ENCODE data around the gene CHI3L2. TPM values are rescaled to one million over a fixed set of nuclear protein-coding genes. Genes with fewer than 3 reads are reported as not detected.

CHI3L2 gene
- total and polyA plus RNA-seq, 2 of the 4 experiments (the other 2 are of a cell fraction): 0.18 to 0.19 TPM

GRCh38 chr1:111242805-111243523 lies 15.5 kb downstream of the CHI3L2 start:
- ATAC-seq (ENCODE audit: low read depth): no peak
- Histone ChIP-seq H3K9me1 (ENCODE audit: insufficient read depth, low read length) (no peaks in the 10 kb centered on the region), H3K9me3 (ENCODE audit: control insufficient read depth, insufficient read depth, low read length) (no peaks in the 10 kb centered on the region), H3K23ac (ENCODE audit: low read depth, low read length) (no peak overlapping the region), H3K36me3 (ENCODE audit: control insufficient read depth, insufficient read depth, low read length) (no peaks in the 10 kb centered on the region), H3K79me1 (ENCODE audit: low read depth in 1 of 2, low read length in 2 of 2) (no peaks in the 10 kb centered on the region), H2AFZ (replicated peaks; ENCODE audit: low read length, poor library complexity) (no peak overlapping the region), H4K91ac (ENCODE audit: insufficient read depth, low read depth, low read length) (no peak overlapping the region), H2BK20ac (ENCODE audit: low read depth, low read length) (no peak overlapping the region), H4K5ac (ENCODE audit: low read depth, low read length) (no peak overlapping the region), H2BK5ac (ENCODE audit: low read depth, low read length, poor library complexity, severe bottlenecking) (no peak overlapping the region), H2AK9ac (replicated peaks; ENCODE audit: low read depth, low read length, poor library complexity) (no peak overlapping the region), H3K27me3 (ENCODE audit: control insufficient read depth, insufficient read depth, low read length) (peaks cover 13% of the 10 kb centered on the region), H4K20me1 (ENCODE audit: insufficient read depth, low read length) (no peaks in the 10 kb centered on the region), H3K4me3 (ENCODE audit: insufficient read depth, low read depth, low read length) (no peak overlapping the region), H3K4me2 (ENCODE audit: low read depth, low read length) (no peak overlapping the region), H2AK5ac (ENCODE audit: low read depth, low read length) (no peak overlapping the region), H3K27ac (ENCODE audit: insufficient read depth, low read length) (no peak overlapping the region), H2BK15ac (ENCODE audit: low read depth, low read length) (no peak overlapping the region), H3K4me1 (ENCODE audit: control insufficient read depth, insufficient read depth, low read length) (no peaks in the 10 kb centered on the region), H3K56ac (ENCODE audit: extremely low read depth, insufficient read depth, low read length) (no peak overlapping the region), H3K14ac (replicated peaks; ENCODE audit: low read depth, low read length) (no peak overlapping the region), H3K9ac (ENCODE audit: low read depth, low read length) (no peak overlapping the region), H3K18ac (ENCODE audit: low read depth, low read length) (no peak overlapping the region), H4K8ac (ENCODE audit: low read depth in 2 of 2, low read length in 2 of 2) (no peak overlapping the region), H3K4ac (ENCODE audit: low read depth, low read length) (no peak overlapping the region), H2BK120ac (ENCODE audit: low read depth, low read length) (no peak overlapping the region)
- CTCF ChIA-PET: no interaction called here
- intact Hi-C loops (cut with micrococcal nuclease): no loop called here
- in situ Hi-C loops (cut with MboI; ENCODE audit: low sequenced_read_pairs): no loop called here
- TF ChIP-seq BHLHE40 (IDR thresholded peaks at IDR 0.05; ENCODE audit: low read depth, low read length) (no peak), NFE2L2 (IDR thresholded peaks at IDR 0.05; ENCODE audit: low read depth, low read length) (no peak), POLR2A (IDR thresholded peaks at IDR 0.05; ENCODE audit: low read depth, low read length) (no peak), RAD21 (IDR thresholded peaks at IDR 0.05; ENCODE audit: low read length) (no peak), MAZ (IDR thresholded peaks at IDR 0.05; ENCODE audit: borderline replicate concordance, low read depth, low read length) (no peak), SMC3 (IDR thresholded peaks at IDR 0.05; ENCODE audit: low read depth, low read length) (no peak), ELK1 (IDR thresholded peaks at IDR 0.05; ENCODE audit: borderline replicate concordance, low read depth, low read length) (no peak), CEBPB (IDR thresholded peaks at IDR 0.05; ENCODE audit: low read depth, low read length) (no peak), MAFK (IDR thresholded peaks at IDR 0.05; ENCODE audit: low read depth, low read length) (no peak), RCOR1 (IDR thresholded peaks at IDR 0.05; ENCODE audit: insufficient replicate concordance, low read length) (no peak), MXI1 (IDR thresholded peaks at IDR 0.05; ENCODE audit: borderline replicate concordance, low read depth, low read length) (no peak), RFX5 (IDR thresholded peaks at IDR 0.05; ENCODE audit: low read depth, low read length) (no peak), FOS (IDR thresholded peaks at IDR 0.05; ENCODE audit: low read depth, low read length) (no peak), CHD1 (IDR thresholded peaks at IDR 0.05; ENCODE audit: low read depth, low read length) (no peak)
- TF ChIP-seq, protein P1, sequence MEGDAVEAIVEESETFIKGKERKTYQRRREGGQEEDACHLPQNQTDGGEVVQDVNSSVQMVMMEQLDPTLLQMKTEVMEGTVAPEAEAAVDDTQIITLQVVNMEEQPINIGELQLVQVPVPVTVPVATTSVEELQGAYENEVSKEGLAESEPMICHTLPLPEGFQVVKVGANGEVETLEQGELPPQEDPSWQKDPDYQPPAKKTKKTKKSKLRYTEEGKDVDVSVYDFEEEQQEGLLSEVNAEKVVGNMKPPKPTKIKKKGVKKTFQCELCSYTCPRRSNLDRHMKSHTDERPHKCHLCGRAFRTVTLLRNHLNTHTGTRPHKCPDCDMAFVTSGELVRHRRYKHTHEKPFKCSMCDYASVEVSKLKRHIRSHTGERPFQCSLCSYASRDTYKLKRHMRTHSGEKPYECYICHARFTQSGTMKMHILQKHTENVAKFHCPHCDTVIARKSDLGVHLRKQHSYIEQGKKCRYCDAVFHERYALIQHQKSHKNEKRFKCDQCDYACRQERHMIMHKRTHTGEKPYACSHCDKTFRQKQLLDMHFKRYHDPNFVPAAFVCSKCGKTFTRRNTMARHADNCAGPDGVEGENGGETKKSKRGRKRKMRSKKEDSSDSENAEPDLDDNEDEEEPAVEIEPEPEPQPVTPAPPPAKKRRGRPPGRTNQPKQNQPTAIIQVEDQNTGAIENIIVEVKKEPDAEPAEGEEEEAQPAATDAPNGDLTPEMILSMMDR (conservative IDR thresholded peaks at IDR 0.05; ENCODE audit: low read depth, low read length): no peak
- TF ChIP-seq, protein P2, sequence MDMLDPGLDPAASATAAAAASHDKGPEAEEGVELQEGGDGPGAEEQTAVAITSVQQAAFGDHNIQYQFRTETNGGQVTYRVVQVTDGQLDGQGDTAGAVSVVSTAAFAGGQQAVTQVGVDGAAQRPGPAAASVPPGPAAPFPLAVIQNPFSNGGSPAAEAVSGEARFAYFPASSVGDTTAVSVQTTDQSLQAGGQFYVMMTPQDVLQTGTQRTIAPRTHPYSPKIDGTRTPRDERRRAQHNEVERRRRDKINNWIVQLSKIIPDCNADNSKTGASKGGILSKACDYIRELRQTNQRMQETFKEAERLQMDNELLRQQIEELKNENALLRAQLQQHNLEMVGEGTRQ (IDR thresholded peaks at IDR 0.05; ENCODE audit: low read depth, low read length): no peak
- dilution Hi-C loops (cut with HindIII; ENCODE audit: low sequenced_read_pairs, unreplicated experiment): no loop called here
- no CpG with 5 or more reads among the region's 4 CpGs for WGBS, 2 experiments (ENCODE audit: extremely low coverage in 2 of 2, insufficient read length in 1 of 2)
- DNase-seq: no peak
- POLR2A ChIA-PET (ENCODE audit: unreplicated experiment): no interaction called here
- no TSS peak for BruUV-seq (replicated peaks)
